Islet precursor cell (in vitro differentiated cells): ENCODE results near the gene OR51D1.

Experiments
- DNase-seq: peaks from one replicate; pipeline ENCODE4 v3.0.0-alpha.2; 2018

The OR51D1 gene

GRCh38 chr11:4636962-4637661, at the start of gene OR51D1:
OR51D1 (plus strand) TSS chr11:4637477; CDS start chr11:4639791, 2,314 bp downstream.
- peak; percentile 88 for DNase-seq

DNA sequence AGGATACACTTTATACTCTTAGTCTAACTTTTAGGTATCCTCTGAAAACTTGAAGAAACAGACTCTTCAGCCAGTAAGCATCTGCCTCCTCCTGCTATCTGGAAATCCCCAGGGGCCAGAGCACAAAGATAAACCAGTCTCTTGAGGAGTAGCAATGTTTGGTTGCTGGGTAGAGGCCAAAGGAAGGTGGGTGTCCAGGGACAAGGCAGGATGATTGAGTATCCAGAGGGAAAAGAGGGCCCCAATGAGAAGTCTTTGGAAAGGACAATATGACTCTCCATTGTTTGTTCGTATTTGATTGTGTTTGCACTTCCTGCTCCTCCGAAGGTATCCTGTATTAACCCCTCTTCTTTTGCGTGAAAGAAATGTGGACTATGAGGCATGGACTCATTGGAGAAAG, 48.3 kb upstream of the OR51D1 start:
- DNase-seq: no peak

- DNase-seq: no peak
These were observed 43.5 kb upstream of the OR51D1 start, which contains the start of gene OR52I1 for GRCh38 chr11:4593739-4594138. OR52I1 (plus strand) TSS chr11:4594039; CDS start chr11:4594039, 0 bp downstream.

- DNase-seq: no peak
These were observed 32.2 kb upstream of the OR51D1 start for GRCh38 chr11:4605057-4605456.

DNA sequence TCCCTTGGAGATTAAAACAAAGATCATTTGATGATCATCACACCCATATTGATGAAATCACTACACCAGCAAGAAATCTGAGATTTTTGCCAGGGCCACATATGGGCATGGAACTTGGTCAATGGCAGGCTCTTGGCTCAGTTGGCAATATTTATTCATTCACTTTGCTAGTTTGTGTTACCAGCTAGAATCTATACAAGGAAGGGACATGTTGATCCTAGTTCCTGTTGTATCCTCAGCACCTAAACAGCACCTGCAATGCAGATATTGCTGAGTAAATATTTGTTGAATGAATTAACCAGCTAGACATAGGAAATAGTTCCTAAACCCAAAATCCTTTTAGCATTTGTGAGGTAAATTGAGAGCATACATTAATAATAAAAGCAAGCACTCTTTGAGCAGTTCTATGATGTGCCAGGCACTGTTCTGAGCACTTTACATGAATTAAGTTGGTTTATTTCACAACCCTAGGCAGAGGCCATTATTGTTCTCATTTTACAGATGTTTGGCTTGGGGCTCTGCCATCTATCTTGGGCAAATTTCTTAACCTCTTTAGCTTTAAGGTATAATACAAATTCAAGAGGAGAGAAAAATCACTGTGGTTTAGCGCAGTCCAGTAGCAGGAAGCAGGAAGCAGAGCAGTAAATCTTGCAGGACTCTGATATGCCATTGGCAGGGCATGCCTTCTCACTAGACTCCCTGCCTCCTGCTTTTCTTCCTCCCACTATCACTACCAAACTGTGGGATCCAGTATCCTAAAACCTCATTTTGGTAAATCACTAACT, 30.9 kb upstream of the OR51D1 start:
- no peak for DNase-seq

- DNase-seq: no peak
These were observed 30.2 kb upstream of the OR51D1 start for GRCh38 chr11:4607096-4607495.

- DNase-seq: peak; percentile 99
These were observed 29.3 kb upstream of the OR51D1 start, which contains the start of gene TRIM68 for GRCh38 chr11:4607781-4608666. TRIM68 (minus strand) TSS chr11:4608231; CDS start chr11:4605504, 2,727 bp downstream.

DNA sequence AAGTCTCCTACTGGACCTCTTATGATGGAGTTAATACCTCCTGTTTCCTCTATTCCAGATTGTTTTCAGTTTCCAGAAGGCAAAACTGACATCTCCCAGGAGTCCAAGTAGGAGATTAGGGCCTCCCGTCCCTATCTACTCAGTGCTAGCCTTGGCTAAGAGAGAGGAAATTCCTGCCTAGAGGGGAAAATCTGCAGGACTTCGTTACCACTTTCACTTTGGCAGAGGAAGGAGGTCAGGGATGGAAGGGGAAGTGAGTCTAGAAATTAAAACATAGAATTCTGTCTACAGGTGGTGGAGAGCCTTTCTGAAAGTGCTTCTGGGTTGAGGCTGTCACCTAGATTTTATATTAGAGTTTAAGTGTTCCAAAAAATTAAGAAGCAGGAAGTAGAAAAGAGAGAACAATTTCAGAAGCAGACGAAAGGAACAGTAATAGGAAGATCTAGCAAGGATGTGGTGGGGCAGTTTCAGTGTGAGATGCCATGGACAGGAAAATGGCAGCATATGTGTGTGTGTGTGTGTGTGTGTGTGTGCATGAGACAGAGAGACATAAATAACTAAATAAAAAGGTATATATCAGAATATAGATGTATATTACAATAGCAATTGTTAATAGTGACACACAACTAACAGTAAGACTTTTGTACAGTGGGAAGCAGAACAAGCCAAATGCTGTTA, 26.9 kb upstream of the OR51D1 start:
- DNase-seq: no peak

- no peak for DNase-seq
These were observed 25.3 kb upstream of the OR51D1 start for GRCh38 chr11:4611986-4612385.

DNA sequence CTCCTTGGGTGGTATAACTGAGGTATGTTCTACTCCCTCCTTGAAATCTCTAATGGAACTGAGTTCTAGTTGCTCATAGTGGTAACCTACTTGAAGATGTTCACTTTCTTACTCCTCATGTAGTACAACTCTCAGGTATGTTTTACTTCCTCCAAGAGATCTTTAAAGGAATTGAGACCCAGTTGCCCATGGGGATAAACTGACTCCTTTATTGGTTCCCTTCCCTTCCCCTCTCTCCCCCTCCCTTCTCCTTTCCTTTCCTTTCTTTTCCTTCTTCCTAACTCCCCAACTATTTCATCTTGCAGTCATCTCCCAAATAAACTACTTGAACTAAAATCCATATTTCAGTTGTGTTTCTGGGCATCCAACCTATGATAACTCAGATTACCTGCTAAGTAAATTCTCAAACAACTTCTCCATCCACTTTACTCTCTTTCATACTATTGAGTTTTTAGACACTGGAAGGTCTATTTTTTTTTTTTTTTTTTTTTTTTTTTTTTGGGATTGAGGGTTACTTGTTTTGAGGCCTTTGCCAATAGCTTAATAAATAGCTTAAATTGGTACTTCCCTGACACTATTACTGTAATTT, 21.3 kb upstream of the OR51D1 start:
- DNase-seq: no peak

GRCh38 chr11:4619514-4619913, 17.8 kb upstream of the OR51D1 start:
- no peak for DNase-seq

- DNase-seq: peak; percentile 82
These were observed 10.8 kb upstream of the OR51D1 start for GRCh38 chr11:4626207-4627099.

DNA sequence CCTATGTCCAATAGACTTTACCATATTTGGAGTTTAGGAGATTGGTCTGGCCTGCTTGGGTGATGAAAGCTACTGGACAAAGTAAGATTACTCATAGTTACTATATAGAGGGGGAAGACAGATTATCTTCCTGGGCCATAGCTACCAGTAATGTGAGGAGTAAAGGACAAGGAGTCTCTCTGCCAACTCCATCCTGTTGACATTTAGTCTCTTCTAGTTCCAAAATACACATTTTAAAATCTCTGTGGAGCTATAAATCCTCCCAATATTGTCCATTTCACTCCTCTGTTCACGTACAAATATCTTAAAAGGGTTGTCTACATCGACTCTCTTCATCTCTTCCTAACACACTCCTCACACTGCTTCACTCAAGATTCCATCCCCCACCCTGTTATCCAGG, 1.1 kb upstream of the OR51D1 start:
- no peak for DNase-seq

GRCh38 chr11:4637662-4638047, 378 bp downstream of the OR51D1 start:
- DNase-seq: no peak

DNA sequence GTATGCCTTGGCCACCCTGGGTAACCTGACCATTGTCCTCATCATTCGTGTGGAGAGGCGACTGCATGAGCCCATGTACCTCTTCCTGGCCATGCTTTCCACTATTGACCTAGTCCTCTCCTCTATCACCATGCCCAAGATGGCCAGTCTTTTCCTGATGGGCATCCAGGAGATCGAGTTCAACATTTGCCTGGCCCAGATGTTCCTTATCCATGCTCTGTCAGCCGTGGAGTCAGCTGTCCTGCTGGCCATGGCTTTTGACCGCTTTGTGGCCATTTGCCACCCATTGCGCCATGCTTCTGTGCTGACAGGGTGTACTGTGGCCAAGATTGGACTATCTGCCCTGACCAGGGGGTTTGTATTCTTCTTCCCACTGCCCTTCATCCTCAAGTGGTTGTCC, 2.7 kb downstream of the OR51D1 start:
- no peak for DNase-seq

DNA sequence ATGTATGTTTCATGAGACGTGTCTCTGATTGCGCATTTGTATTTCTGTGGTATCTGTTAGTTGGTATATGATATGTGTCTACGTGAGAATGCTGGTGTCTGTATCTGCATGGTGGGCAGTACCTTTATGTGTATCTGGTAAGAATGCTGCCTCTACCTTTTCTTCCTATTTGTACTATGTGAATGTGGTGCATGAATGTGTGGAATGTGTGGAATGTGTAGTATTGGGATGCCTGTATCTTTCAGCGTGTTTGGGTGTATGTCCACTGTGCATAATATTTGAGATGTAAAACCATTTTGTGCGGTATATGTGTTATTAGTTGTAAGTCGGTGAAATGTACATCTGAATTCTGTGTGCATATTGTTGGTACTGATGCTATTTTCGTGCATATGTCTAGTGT, 4.2 kb downstream of the OR51D1 start:
- no peak for DNase-seq

- no peak for DNase-seq
These were observed 4.8 kb downstream of the OR51D1 start for GRCh38 chr11:4642043-4642442.

DNA sequence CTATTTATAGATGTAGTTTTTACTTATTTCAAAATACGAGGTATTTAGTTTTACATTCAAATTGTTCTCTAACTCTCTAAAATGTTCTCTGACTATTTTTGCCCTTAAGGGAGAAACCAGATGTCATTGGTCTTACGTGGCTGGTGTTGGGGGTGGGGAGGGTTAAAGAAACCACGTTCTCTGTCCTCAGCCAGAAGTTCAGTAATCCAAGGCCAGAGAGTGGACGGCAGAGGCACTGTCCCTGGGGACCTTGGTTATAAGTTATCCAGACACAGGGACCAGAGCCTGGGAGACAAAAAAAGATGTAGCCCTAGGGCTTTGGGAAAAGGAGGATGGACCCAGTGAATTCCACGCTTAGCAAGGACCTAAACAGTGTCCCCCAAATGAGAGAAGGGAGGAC, 5.8 kb downstream of the OR51D1 start:
- no peak for DNase-seq

GRCh38 chr11:4643682-4644081, 6.4 kb downstream of the OR51D1 start, which contains the start of gene OR51E1:
OR51E1 (plus strand) TSS chr11:4643982; CDS start chr11:4652527, 8,545 bp downstream.
- DNase-seq: no peak

GRCh38 chr11:4644233-4644632, 7.0 kb downstream of the OR51D1 start:
- DNase-seq: no peak

GRCh38 chr11:4645974-4646373, 8.7 kb downstream of the OR51D1 start:
- DNase-seq: no peak
